GM12878 (cell line): ENCODE measurements around the gene NFS1.

ENCODE experiments used
- BHLHE40 ChIP-seq, 2 experiments: fragments of 450-650 bp in 1 of 2; IDR thresholded peaks; 2 replicates each; pipeline ENCODE4 v1.6.1; 2011 to 2017; ENCODE audit warnings: low read depth in 2 of 2, borderline replicate concordance in 1 of 2, improper control_type of control experiment in 1 of 2, low read length in 1 of 2, mild to moderate bottlenecking in 1 of 2
- EP300 ChIP-seq, 2 experiments: fragments of 150-350 bp in 1 of 2; IDR thresholded peaks; 2 replicates each; pipeline ENCODE4 v1.6.1; 2011 to 2012; ENCODE audit warnings: low read depth in 2 of 2, low read length in 2 of 2, borderline replicate concordance in 1 of 2, improper control_type of control experiment in 1 of 2, inconsistent platforms in 1 of 2; ENCODE audit not compliant: control insufficient read depth in 1 of 2
- EZH2 ChIP-seq: IDR thresholded peaks from 2 replicates; pipeline ENCODE4 v1.6.1; 2012; ENCODE audit warnings: low read depth, mild to moderate bottlenecking, control low read depth, inconsistent platforms, low read length, borderline replicate concordance; ENCODE audit not compliant: control insufficient read depth
- HDAC2 ChIP-seq: fragments of 200-600 bp; sonication (generic); IDR thresholded peaks from 2 replicates; pipeline ENCODE4 v1.6.1; 2017
- NBN ChIP-seq: fragments of 450-650 bp; IDR thresholded peaks from 2 replicates; pipeline ENCODE4 v1.6.1; 2016
- POLR2A ChIP-seq: IDR thresholded peaks from 2 replicates; pipeline ENCODE4 v1.6.1; 2011; ENCODE audit warnings: low read depth, mild to moderate bottlenecking, low read length
- RAD21 ChIP-seq: IDR thresholded peaks from 2 replicates; pipeline ENCODE4 v1.6.1; 2011; ENCODE audit warnings: mild to moderate bottlenecking, low read depth, low read length, moderate library complexity; ENCODE audit not compliant: insufficient read depth
- USF1 ChIP-seq: IDR thresholded peaks from 2 replicates; pipeline ENCODE4 v1.6.1; 2011; ENCODE audit warnings: borderline replicate concordance, low read depth, mild to moderate bottlenecking, moderate library complexity, mixed read lengths, low read length; ENCODE audit not compliant: insufficient read depth; ENCODE audit errors: extremely low read length
- YY1 ChIP-seq: IDR thresholded peaks from 2 replicates; pipeline ENCODE4 v1.6.1; 2011; ENCODE audit warnings: low read depth, mild to moderate bottlenecking, low read length
- ZNF274 ChIP-seq: IDR thresholded peaks from one replicate; pipeline ENCODE4 v1.8.0; 2011; ENCODE audit not compliant: insufficient read length, insufficient read depth
- ZNF384 ChIP-seq: IDR thresholded peaks from 2 replicates; pipeline ENCODE4 v1.6.1; 2012; ENCODE audit warnings: low read depth, mild to moderate bottlenecking, low read length, improper control_type of control experiment, borderline replicate concordance
- ZSCAN29 ChIP-seq: fragments of 450-650 bp; IDR thresholded peaks from 2 replicates; pipeline ENCODE4 v1.6.1; 2017; ENCODE audit warnings: mild to moderate bottlenecking, moderate library complexity

GRCh38 chr20:35662551-35662950 is 36.6 kb downstream of the NFS1 start:
- TF ChIP-seq USF1 = no peak
- no peak for TF ChIP-seq POLR2A
- TF ChIP-seq YY1 = no peak
- no peak for TF ChIP-seq EZH2
- no peak for TF ChIP-seq RAD21
- no peak for TF ChIP-seq BHLHE40 (IDR thresholded peaks at IDR 0.05; ENCODE audit: borderline replicate concordance in 1 of 2, low read depth in 2 of 2, low read length in 1 of 2)
- TF ChIP-seq ZNF274 = no peak
- TF ChIP-seq ZSCAN29 = no peak
- TF ChIP-seq HDAC2 = no peak
- TF ChIP-seq NBN = no peak
- no peak for TF ChIP-seq EP300 (IDR thresholded peaks at IDR 0.05; ENCODE audit: borderline replicate concordance in 1 of 2, control insufficient read depth in 1 of 2, low read depth in 2 of 2, low read length in 2 of 2)
- no peak for TF ChIP-seq ZNF384
